ENCODE measurements around the gene NCAPH2.

- no peak for TF ChIP-seq KDM1A (IDR thresholded peaks at IDR 0.05; ENCODE audit: borderline replicate concordance, low read length)
- TF ChIP-seq CTCF (IDR thresholded peaks at IDR 0.05; ENCODE audit: control extremely low read depth in 1 of 3, insufficient read depth in 1 of 3, low read depth in 1 of 3, low read length in 3 of 3) = no peak
Observed at GRCh38 chr22:50507421-50507990, 518 bp upstream of the NCAPH2 start, which contains the start of gene LMF2.

All from H1 (cell line).